ENCODE data around the gene CCDC33.
A peak's percentile ranks its signal among the peaks of the same experiment; 100 is the strongest.

CCDC33 gene

DNA sequence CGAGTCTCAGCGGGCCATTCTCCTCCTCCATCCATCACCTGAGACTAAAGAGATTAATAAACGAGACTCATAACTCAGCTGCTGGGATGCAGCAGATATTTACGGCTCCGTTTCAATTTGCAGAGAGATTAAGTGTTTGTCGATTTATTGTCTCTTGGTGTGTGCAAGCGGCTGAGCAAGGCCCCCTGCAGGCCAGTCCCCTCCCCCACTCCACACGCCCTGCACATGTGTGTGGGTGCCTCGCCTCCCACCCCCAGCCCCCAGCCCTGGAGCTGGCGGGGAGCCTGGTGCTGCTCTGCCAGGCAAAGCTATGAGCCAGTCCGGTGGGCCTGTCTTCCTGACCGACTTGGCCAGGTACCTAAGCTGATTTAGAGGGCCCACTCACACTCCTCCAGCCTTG lies 68.3 kb downstream of the CCDC33 start:
- no peak overlapping the region for H3K27ac ChIP-seq (ENCODE audit: low read length)
- H4K20me1 ChIP-seq (ENCODE audit: insufficient read depth, low read length), result no peaks in the 10 kb centered on the region
- no peak overlapping the region for H3K9ac ChIP-seq (ENCODE audit: low read length)
- no peak overlapping the region for H3K4me3 ChIP-seq (ENCODE audit: low read length)
- H3K9me3 ChIP-seq (ENCODE audit: insufficient read depth, low read length), result no peaks in the 10 kb centered on the region
- H3K4me2 ChIP-seq (ENCODE audit: low read length), result no peak overlapping the region
- H3K4me1 ChIP-seq (ENCODE audit: low read length), result no peaks in the 10 kb centered on the region
- no peaks in the 10 kb centered on the region for H3K79me2 ChIP-seq (ENCODE audit: low read length)
- TF ChIP-seq, protein P1, sequence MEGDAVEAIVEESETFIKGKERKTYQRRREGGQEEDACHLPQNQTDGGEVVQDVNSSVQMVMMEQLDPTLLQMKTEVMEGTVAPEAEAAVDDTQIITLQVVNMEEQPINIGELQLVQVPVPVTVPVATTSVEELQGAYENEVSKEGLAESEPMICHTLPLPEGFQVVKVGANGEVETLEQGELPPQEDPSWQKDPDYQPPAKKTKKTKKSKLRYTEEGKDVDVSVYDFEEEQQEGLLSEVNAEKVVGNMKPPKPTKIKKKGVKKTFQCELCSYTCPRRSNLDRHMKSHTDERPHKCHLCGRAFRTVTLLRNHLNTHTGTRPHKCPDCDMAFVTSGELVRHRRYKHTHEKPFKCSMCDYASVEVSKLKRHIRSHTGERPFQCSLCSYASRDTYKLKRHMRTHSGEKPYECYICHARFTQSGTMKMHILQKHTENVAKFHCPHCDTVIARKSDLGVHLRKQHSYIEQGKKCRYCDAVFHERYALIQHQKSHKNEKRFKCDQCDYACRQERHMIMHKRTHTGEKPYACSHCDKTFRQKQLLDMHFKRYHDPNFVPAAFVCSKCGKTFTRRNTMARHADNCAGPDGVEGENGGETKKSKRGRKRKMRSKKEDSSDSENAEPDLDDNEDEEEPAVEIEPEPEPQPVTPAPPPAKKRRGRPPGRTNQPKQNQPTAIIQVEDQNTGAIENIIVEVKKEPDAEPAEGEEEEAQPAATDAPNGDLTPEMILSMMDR (IDR thresholded peaks at IDR 0.05; ENCODE audit: low read depth, low read length), result no peak
- TF ChIP-seq EZH2phosphoT487 (IDR thresholded peaks at IDR 0.05; ENCODE audit: low read depth), result no peak
- H2AFZ ChIP-seq (ENCODE audit: low read depth, low read length), result no peak overlapping the region
- H3K36me3 ChIP-seq (replicated peaks; ENCODE audit: low read depth, low read length), result no peaks in the 10 kb centered on the region
- H3K27me3 ChIP-seq (ENCODE audit: low read depth, low read length), result peaks cover 59% of the 10 kb centered on the region

DNA sequence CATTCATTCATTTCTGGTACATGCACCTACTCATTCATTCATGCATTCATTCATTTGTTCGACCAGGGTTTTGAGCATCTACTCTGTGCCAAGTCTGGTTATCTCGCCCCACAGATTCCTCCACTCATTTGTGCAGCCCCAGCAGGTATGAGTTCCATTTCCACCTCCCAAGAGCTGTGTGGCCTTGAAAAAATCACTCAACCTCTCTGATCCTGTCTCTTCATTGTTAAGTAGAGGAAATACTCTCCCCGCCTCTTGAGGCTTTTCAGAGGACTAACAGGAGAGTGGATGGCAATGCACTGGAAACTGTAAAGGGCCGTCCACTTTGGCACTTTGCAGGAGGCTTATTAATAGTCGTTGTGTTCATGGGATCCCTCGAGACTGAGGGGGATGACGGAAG lies 69.6 kb downstream of the CCDC33 start:
- H2AFZ ChIP-seq (ENCODE audit: low read depth, low read length), result no peak overlapping the region
- H3K4me2 ChIP-seq (ENCODE audit: low read length), result no peak overlapping the region
- H3K79me2 ChIP-seq (ENCODE audit: low read length), result no peaks in the 10 kb centered on the region
- no peak overlapping the region for H3K9ac ChIP-seq (ENCODE audit: low read length)
- H3K27me3 ChIP-seq (ENCODE audit: low read depth, low read length), result peaks cover 54% of the 10 kb centered on the region
- H3K27ac ChIP-seq (ENCODE audit: low read length), result no peak overlapping the region
- no peak for TF ChIP-seq EZH2phosphoT487 (IDR thresholded peaks at IDR 0.05; ENCODE audit: low read depth)
- TF ChIP-seq, protein P1 (IDR thresholded peaks at IDR 0.05; ENCODE audit: low read depth, low read length), result no peak
- H3K9me3 ChIP-seq (ENCODE audit: insufficient read depth, low read length), result no peaks in the 10 kb centered on the region
- H4K20me1 ChIP-seq (ENCODE audit: insufficient read depth, low read length), result no peaks in the 10 kb centered on the region
- H3K36me3 ChIP-seq (replicated peaks; ENCODE audit: low read depth, low read length), result no peaks in the 10 kb centered on the region
- H3K4me3 ChIP-seq (ENCODE audit: low read length), result no peak overlapping the region
- no peaks in the 10 kb centered on the region for H3K4me1 ChIP-seq (ENCODE audit: low read length)

DNA sequence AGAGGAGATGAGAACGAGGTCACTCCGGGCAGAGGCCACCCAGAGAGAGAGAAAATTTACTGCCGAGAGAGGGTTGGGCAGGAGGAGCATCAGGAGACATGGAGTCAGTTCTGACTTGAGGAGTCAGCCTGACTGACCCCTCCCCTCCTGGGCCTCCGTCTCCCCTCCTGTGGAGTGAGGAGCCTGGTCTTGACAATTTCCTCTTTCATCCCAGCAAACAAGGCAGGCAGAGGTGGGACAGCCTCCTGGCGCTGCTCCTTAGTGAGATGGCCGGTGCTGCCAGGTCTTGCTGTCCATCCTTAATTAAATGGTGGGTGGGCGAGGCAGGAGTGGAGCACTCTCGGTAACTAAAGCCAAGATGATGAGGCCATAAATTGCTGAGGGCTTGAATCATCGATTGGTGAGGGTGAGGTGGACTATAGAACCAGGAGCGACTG lies 70.7 kb downstream of the CCDC33 start:
- H3K27ac ChIP-seq (ENCODE audit: low read length), result no peak overlapping the region
- H3K36me3 ChIP-seq (replicated peaks; ENCODE audit: low read depth, low read length), result no peaks in the 10 kb centered on the region
- H3K4me1 ChIP-seq (ENCODE audit: low read length), result no peaks in the 10 kb centered on the region
- no peak overlapping the region for H3K4me2 ChIP-seq (ENCODE audit: low read length)
- H3K9ac ChIP-seq (ENCODE audit: low read length), result no peak overlapping the region
- no peaks in the 10 kb centered on the region for H3K9me3 ChIP-seq (ENCODE audit: insufficient read depth, low read length)
- H3K4me3 ChIP-seq (ENCODE audit: low read length), result no peak overlapping the region
- H4K20me1 ChIP-seq (ENCODE audit: insufficient read depth, low read length), result no peaks in the 10 kb centered on the region
- H3K27me3 ChIP-seq (ENCODE audit: low read depth, low read length), result peaks cover 44% of the 10 kb centered on the region
- H3K79me2 ChIP-seq (ENCODE audit: low read length), result no peaks in the 10 kb centered on the region
- no peak for TF ChIP-seq EZH2phosphoT487 (IDR thresholded peaks at IDR 0.05; ENCODE audit: low read depth)
- TF ChIP-seq, protein P1 (IDR thresholded peaks at IDR 0.05; ENCODE audit: low read depth, low read length), result no peak
- H2AFZ ChIP-seq (ENCODE audit: low read depth, low read length), result no peak overlapping the region

DNA sequence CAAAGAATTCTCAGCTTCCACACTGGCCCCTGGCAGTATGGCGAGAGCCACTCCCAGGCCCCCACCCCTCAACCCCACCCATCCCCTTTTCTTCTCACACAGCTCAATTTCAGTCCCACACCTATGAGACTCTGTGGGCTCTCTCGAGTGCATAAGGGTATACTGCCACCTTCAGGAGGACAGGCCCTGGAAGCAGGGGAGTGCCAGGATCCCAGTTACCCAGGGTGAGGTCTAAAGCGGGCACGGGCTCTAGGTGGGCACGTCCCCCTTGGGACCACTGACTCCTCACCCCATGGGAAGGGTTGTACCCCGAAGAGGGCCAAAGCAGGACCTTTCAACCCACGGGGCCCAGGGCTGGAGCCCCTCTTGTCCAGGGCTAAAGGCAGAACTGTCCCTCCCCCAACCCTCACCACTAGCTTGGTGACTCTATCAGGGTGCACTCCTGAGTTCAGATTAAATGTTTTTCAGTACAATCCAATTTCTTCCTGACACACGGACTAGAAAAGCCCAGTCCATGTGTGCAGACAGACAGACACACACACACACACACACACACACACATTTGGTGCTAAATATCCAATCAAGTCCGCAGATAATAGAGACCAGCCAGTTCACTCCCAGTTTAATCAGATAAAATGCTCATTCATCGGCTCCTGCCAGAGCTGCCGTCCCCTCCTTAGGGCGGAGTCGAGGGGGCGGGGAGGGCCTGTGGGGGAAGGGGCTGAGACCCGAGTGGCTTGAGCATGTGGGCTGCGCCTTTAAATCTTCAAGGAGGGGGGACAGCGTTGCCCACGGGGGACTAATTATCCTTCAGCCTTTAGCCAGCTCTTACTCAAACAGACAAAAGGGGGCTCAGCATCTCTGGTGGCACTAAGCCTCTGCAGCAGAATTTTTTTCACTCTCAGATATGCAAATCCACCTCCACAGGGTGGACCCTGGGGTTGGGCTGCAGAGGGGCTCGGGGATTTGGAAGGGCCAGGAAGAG lies 72.0 kb downstream of the CCDC33 start:
- Histone ChIP-seq H3K9ac (ENCODE audit: low read length) (no peak overlapping the region), H3K4me1 (ENCODE audit: low read length) (no peaks in the 10 kb centered on the region), H3K27ac (ENCODE audit: low read length) (no peak overlapping the region), H2AFZ (ENCODE audit: low read depth, low read length) (no peak overlapping the region), H3K36me3 (replicated peaks; ENCODE audit: low read depth, low read length) (no peaks in the 10 kb centered on the region), H3K27me3 (ENCODE audit: low read depth, low read length) (peaks cover 34% of the 10 kb centered on the region), H3K4me3 (ENCODE audit: low read length) (no peak overlapping the region), H3K9me3 (ENCODE audit: insufficient read depth, low read length) (no peaks in the 10 kb centered on the region), H4K20me1 (ENCODE audit: insufficient read depth, low read length) (no peaks in the 10 kb centered on the region), H3K4me2 (ENCODE audit: low read length) (peak overlapping the region; percentile 43), H3K79me2 (ENCODE audit: low read length) (no peaks in the 10 kb centered on the region)
- no peak for TF ChIP-seq EZH2phosphoT487 (IDR thresholded peaks at IDR 0.05; ENCODE audit: low read depth)
- TF ChIP-seq, protein P1 (IDR thresholded peaks at IDR 0.05; ENCODE audit: low read depth, low read length), result peak; percentile 85

All from OCI-LY3 (cell line).